GM18861 (cell line): ENCODE data around the gene GRIN1.
A peak's percentile ranks its signal among the peaks of the same experiment; 100 is the strongest.

Experiments used
- ATAC-seq: cut with Tn5 transposase; IDR thresholded peaks from one replicate; pipeline ENCODE4 v1.9.1; 2021; ENCODE audit not compliant: unreplicated experiment

Gene GRIN1

GRCh38 chr9:137191691-137192447, 52.9 kb downstream of the GRIN1 start:
- no peak for ATAC-seq

GRCh38 chr9:137192448-137192780, 53.5 kb downstream of the GRIN1 start:
- ATAC-seq = no peak

GRCh38 chr9:137192859-137193258, 53.9 kb downstream of the GRIN1 start:
- ATAC-seq = no peak

- no peak for ATAC-seq
Observed at GRCh38 chr9:137193771-137194170, 54.8 kb downstream of the GRIN1 start.

- ATAC-seq = no peak
Observed at GRCh38 chr9:137194388-137194787, 55.4 kb downstream of the GRIN1 start.

- ATAC-seq = no peak
Observed at GRCh38 chr9:137194909-137195308, 56.0 kb downstream of the GRIN1 start.

- no peak for ATAC-seq
Observed at GRCh38 chr9:137195525-137196220, 56.7 kb downstream of the GRIN1 start.

- no peak for ATAC-seq
Observed at GRCh38 chr9:137198051-137198901, 59.3 kb downstream of the GRIN1 start.

- no peak for ATAC-seq
Observed at GRCh38 chr9:137198902-137199283, 59.9 kb downstream of the GRIN1 start.

GRCh38 chr9:137199411-137200121, 60.6 kb downstream of the GRIN1 start:
- no peak for ATAC-seq

- ATAC-seq = peak; percentile 76
Observed at GRCh38 chr9:137200311-137201204, 61.6 kb downstream of the GRIN1 start, which contains the start of gene TPRN. Gene TPRN, minus strand, starts transcription at chr9:137200741. Its CDS starts 30 bp downstream, at chr9:137200711.

GRCh38 chr9:137201205-137201868, 62.4 kb downstream of the GRIN1 start:
- ATAC-seq = no peak

- ATAC-seq = no peak
Observed at GRCh38 chr9:137202966-137203365, 64.0 kb downstream of the GRIN1 start.

- no peak for ATAC-seq
Observed at GRCh38 chr9:137204731-137205125, 65.8 kb downstream of the GRIN1 start.

GRCh38 chr9:137205126-137206069, 66.4 kb downstream of the GRIN1 start, which contains the start of the genes NDOR1 and TMEM203:
Gene NDOR1, plus strand, starts transcription at chr9:137205700. Its CDS starts 78 bp downstream, at chr9:137205778.
Gene TMEM203, minus strand, starts transcription at chr9:137205648. Its CDS starts 234 bp downstream, at chr9:137205414.
- peak; percentile 36 for ATAC-seq

GRCh38 chr9:137206602-137207001, 67.6 kb downstream of the GRIN1 start:
- ATAC-seq = no peak

GRCh38 chr9:137211532-137211931, 72.6 kb downstream of the GRIN1 start:
- no peak for ATAC-seq

GRCh38 chr9:137212520-137212919, 73.6 kb downstream of the GRIN1 start:
- ATAC-seq = no peak
